ENCODE data around the gene NASP. TPM values are rescaled to one million over a fixed set of nuclear protein-coding genes. Genes with fewer than 3 reads are reported as not detected.

The NASP gene
- total RNA-seq, 1 donor from 2014 or later, result 258 TPM

GRCh38 chr1:45620588-45621500, 37.0 kb downstream of the NASP start:
- H3K27ac Mint-ChIP-seq, result peak overlapping the region; percentile 86
- H3K27me3 Mint-ChIP-seq, result no peaks in the 10 kb centered on the region
- H3K36me3 Mint-ChIP-seq (ENCODE audit: insufficient read depth), result peaks cover 27% of the 10 kb centered on the region
- no peak for DNase-seq (ENCODE audit: low spot score, unreplicated experiment)
- TF ChIP-seq CTCF (IDR thresholded peaks at IDR 0.05; ENCODE audit: unreplicated experiment), result no peak
- no peaks in the 10 kb centered on the region for H3K4me1 Mint-ChIP-seq (ENCODE audit: low read depth)
- no peaks in the 10 kb centered on the region for H3K9me3 Mint-ChIP-seq (ENCODE audit: low read depth)
- H3K4me3 Mint-ChIP-seq (ENCODE audit: low read depth), result no peak overlapping the region

GRCh38 chr1:45621501-45621836, 37.6 kb downstream of the NASP start:
- TF ChIP-seq CTCF (IDR thresholded peaks at IDR 0.05; ENCODE audit: unreplicated experiment), result no peak
- Mint-ChIP-seq H3K9me3 (ENCODE audit: low read depth) (no peaks in the 10 kb centered on the region), H3K36me3 (ENCODE audit: insufficient read depth) (peaks cover 21% of the 10 kb centered on the region), H3K27me3 (no peaks in the 10 kb centered on the region), H3K27ac (peak overlapping the region; percentile 76), H3K4me3 (ENCODE audit: low read depth) (no peak overlapping the region), H3K4me1 (ENCODE audit: low read depth) (no peaks in the 10 kb centered on the region)
- DNase-seq (ENCODE audit: low spot score, unreplicated experiment), result no peak

- Mint-ChIP-seq H3K9me3 (ENCODE audit: low read depth) (no peaks in the 10 kb centered on the region), H3K4me3 (ENCODE audit: low read depth) (no peak overlapping the region), H3K36me3 (ENCODE audit: insufficient read depth) (peaks cover 20% of the 10 kb centered on the region), H3K27ac (peak overlapping the region; percentile 76), H3K4me1 (ENCODE audit: low read depth) (no peaks in the 10 kb centered on the region), H3K27me3 (no peaks in the 10 kb centered on the region)
- TF ChIP-seq CTCF (IDR thresholded peaks at IDR 0.05; ENCODE audit: unreplicated experiment), result no peak
- DNase-seq (ENCODE audit: low spot score, unreplicated experiment), result no peak
Observed at GRCh38 chr1:45621895-45622523, 38.2 kb downstream of the NASP start.

GRCh38 chr1:45622524-45623394, 38.9 kb downstream of the NASP start:
- no peak for TF ChIP-seq CTCF (IDR thresholded peaks at IDR 0.05; ENCODE audit: unreplicated experiment)
- H3K9me3 Mint-ChIP-seq (ENCODE audit: low read depth), result no peaks in the 10 kb centered on the region
- DNase-seq (ENCODE audit: low spot score, unreplicated experiment), result no peak
- H3K4me1 Mint-ChIP-seq (ENCODE audit: low read depth), result no peaks in the 10 kb centered on the region
- H3K4me3 Mint-ChIP-seq (ENCODE audit: low read depth), result no peak overlapping the region
- H3K36me3 Mint-ChIP-seq (ENCODE audit: insufficient read depth), result peaks cover 21% of the 10 kb centered on the region
- peak overlapping the region; percentile 94 for H3K27ac Mint-ChIP-seq
- H3K27me3 Mint-ChIP-seq, result no peaks in the 10 kb centered on the region

GRCh38 chr1:45623972-45624371, 40.1 kb downstream of the NASP start, which contains the start of gene CCDC17:
Gene CCDC17, minus strand, starts transcription at chr1:45624054. Its CDS starts 145 bp downstream, at chr1:45623909.
- H3K27me3 Mint-ChIP-seq, result no peaks in the 10 kb centered on the region
- H3K9me3 Mint-ChIP-seq (ENCODE audit: low read depth), result no peaks in the 10 kb centered on the region
- H3K4me1 Mint-ChIP-seq (ENCODE audit: low read depth), result no peaks in the 10 kb centered on the region
- peaks cover 21% of the 10 kb centered on the region for H3K36me3 Mint-ChIP-seq (ENCODE audit: insufficient read depth)
- TF ChIP-seq CTCF (IDR thresholded peaks at IDR 0.05; ENCODE audit: unreplicated experiment), result no peak
- DNase-seq (ENCODE audit: low spot score, unreplicated experiment), result no peak
- no peak within 1 kb of the TSS for H3K4me3 Mint-ChIP-seq (ENCODE audit: low read depth)
- peak within 1 kb of the TSS; percentile 94 for H3K27ac Mint-ChIP-seq
